Measurements from ENCODE around the gene ZDHHC7.

ZDHHC7 gene

GRCh38 chr16:84976644-84977400 is 34.5 kb downstream of the ZDHHC7 start:
- Mint-ChIP-seq H3K4me3 (no peak overlapping the region), H3K36me3 (ENCODE audit: low read depth) (peaks cover 62% of the 10 kb centered on the region), H3K9me3 (no peaks in the 10 kb centered on the region), H3K4me1 (ENCODE audit: low read depth) (no peaks in the 10 kb centered on the region), H3K27ac (no peak overlapping the region), H3K27me3 (no peaks in the 10 kb centered on the region)

- Mint-ChIP-seq H3K9me3 (no peaks in the 10 kb centered on the region), H3K36me3 (ENCODE audit: low read depth) (peaks cover 48% of the 10 kb centered on the region), H3K27me3 (no peaks in the 10 kb centered on the region), H3K27ac (no peak overlapping the region), H3K4me3 (no peak overlapping the region), H3K4me1 (ENCODE audit: low read depth) (peaks cover 2% of the 10 kb centered on the region)
Observed at GRCh38 chr16:84975522-84975921, 35.8 kb downstream of the ZDHHC7 start.

- H3K27me3 Mint-ChIP-seq = no peaks in the 10 kb centered on the region
Observed at GRCh38 chr16:84975066-84975465, 36.3 kb downstream of the ZDHHC7 start.

DNA sequence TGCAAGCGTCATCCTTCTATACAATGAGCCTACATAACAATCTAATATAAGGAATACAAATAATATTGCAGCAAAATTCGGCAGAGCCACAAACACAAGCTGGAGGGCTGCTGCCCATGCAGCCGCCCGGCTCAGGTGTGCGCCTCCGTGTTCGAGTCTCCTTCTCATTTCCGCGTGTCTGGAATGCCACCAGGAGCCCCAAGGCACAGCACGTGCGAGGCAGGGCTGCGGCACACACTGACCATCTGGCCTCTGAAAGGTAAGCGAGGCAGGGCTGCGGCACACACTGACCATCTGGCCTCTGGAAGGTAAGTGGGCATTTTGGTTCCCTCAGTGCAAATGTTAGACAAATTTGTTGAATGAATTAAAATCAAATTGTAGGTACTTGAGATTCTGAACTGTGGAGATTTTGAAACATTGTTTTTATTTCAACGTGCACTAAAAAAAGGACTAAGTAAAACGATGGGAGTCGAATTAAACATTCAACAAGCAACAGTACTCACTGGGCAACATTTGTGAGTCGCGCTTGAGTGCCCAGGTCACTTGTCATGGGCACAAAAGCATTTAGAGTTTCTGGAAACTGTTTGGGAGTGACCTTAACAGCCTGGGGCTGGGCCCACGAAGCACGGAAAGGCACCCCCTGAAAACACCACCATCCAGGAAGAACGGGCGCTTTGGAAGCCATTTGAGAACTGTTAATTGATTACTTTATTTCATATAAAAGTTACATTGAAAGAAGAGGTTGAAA is 37.4 kb downstream of the ZDHHC7 start:
- Mint-ChIP-seq H3K27ac (no peak overlapping the region), H3K4me1 (ENCODE audit: low read depth) (peaks cover 4% of the 10 kb centered on the region), H3K4me3 (no peak overlapping the region), H3K36me3 (ENCODE audit: low read depth) (peaks cover 40% of the 10 kb centered on the region), H3K27me3 (no peaks in the 10 kb centered on the region), H3K9me3 (no peaks in the 10 kb centered on the region)

More at GRCh38 chr16:84975066-84975465, 36.3 kb downstream of the ZDHHC7 start:
- H3K4me1 Mint-ChIP-seq (ENCODE audit: low read depth) = peaks cover 4% of the 10 kb centered on the region
- peaks cover 48% of the 10 kb centered on the region for H3K36me3 Mint-ChIP-seq (ENCODE audit: low read depth)
- no peaks in the 10 kb centered on the region for H3K9me3 Mint-ChIP-seq
- no peak overlapping the region for H3K4me3 Mint-ChIP-seq
- H3K27ac Mint-ChIP-seq = no peak overlapping the region

- Mint-ChIP-seq H3K27me3 (no peaks in the 10 kb centered on the region), H3K36me3 (ENCODE audit: low read depth) (peaks cover 36% of the 10 kb centered on the region), H3K27ac (no peak overlapping the region), H3K9me3 (no peaks in the 10 kb centered on the region), H3K4me1 (ENCODE audit: low read depth) (peaks cover 4% of the 10 kb centered on the region), H3K4me3 (no peak overlapping the region)
Observed at GRCh38 chr16:84973236-84973635, 38.1 kb downstream of the ZDHHC7 start.

DNA sequence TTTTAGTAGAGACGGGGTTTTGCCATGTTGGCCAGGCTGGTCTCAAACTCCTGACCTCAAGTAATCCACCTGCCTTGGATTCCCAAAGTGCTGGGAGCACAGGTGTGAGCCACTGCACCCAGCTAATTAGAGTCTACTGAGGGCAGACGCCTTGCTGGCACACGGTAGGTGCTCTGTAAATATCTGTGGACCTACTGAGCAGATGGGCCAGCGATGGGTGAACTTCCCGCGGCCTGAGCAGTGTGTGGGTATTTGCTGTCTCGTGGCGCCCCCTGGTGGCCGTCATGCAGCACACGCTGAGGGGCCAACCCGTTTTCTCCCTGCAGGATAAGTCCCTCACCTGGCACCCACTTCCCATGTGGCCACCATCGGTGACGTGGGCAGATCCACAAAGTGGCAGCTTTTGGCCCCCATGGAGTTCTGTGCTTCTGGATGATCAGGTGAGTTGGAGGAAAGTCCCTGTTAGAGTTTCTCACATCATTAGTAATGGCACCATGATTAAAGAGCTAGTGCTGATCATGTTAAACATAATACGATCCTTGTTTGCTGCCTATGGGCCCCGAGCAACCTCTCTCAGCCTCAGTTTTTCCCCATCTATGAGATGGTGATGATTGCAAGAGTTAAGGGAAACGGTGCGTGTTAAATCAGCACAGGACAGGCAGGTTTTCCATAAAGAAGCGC is 40.7 kb downstream of the ZDHHC7 start:
- Mint-ChIP-seq H3K36me3 (ENCODE audit: low read depth) (peaks cover 16% of the 10 kb centered on the region), H3K27ac (no peak overlapping the region), H3K4me3 (no peak overlapping the region), H3K9me3 (peaks cover 4% of the 10 kb centered on the region), H3K4me1 (ENCODE audit: low read depth) (peaks cover 4% of the 10 kb centered on the region), H3K27me3 (no peaks in the 10 kb centered on the region)

DNA sequence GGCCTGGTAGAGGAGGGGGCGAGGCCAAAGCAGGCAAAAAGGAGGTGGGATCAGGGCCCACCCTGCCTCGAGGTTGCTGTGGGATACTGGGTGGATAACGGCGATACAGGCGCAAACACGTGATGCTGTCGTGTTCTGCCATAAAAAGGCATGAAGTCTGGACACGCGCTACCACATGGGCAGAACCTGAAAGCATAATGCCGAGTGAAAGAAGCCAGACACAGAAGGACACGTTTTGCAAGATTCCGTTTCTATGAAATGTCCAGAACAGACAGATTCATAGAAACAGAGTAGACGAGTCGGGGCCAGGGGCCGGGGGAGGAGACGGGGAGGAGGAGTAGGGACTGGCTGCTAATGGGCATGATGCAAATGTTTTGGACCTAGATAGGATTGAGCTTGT is 43.5 kb downstream of the ZDHHC7 start:
- Mint-ChIP-seq H3K27ac (no peak overlapping the region), H3K4me1 (ENCODE audit: low read depth) (peaks cover 4% of the 10 kb centered on the region), H3K27me3 (no peaks in the 10 kb centered on the region), H3K36me3 (ENCODE audit: low read depth) (no peaks in the 10 kb centered on the region), H3K9me3 (peaks cover 4% of the 10 kb centered on the region), H3K4me3 (no peak overlapping the region)

DNA sequence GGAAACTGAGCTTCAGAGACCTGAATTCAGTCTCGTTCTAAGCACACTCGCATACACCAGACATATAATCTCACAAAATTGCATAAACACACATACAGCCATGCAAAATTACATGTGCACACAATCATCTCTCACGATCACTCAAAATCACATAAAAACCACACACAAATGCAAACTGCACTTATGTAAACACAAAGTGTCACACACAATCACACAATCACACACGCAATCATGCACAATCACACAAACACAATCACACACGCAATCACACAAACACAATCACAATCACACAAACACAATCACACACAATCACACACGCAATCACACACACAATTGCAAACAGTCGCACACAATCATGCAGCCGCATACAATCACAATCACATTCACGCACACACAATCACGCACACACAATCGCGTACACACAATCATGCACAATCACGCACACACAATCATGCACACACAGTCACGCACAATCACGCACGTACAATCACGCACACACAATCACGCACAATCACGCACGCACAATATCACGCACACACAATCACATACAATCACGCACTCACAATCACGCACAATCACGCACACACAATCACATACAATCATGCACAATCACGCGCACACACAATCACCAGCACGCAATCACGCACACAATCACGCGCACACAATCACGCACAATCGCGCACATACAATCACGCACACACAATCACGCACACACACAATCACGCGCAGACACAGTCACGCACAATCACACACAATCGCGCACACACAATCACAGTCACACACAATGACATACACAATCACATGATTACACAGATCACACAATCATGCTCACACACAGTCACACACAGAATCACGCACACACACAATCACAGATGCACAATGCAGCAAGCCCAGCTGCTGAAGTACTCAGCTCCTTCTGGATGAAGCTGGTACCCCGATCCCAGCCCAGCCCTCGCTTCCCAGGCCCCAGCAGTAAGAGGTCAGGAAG is 45.6 kb downstream of the ZDHHC7 start:
- Mint-ChIP-seq H3K9me3 (peaks cover 4% of the 10 kb centered on the region), H3K4me1 (ENCODE audit: low read depth) (peaks cover 4% of the 10 kb centered on the region), H3K27ac (peak overlapping the region; percentile 63), H3K27me3 (no peaks in the 10 kb centered on the region), H3K36me3 (ENCODE audit: low read depth) (no peaks in the 10 kb centered on the region), H3K4me3 (no peak overlapping the region)

DNA sequence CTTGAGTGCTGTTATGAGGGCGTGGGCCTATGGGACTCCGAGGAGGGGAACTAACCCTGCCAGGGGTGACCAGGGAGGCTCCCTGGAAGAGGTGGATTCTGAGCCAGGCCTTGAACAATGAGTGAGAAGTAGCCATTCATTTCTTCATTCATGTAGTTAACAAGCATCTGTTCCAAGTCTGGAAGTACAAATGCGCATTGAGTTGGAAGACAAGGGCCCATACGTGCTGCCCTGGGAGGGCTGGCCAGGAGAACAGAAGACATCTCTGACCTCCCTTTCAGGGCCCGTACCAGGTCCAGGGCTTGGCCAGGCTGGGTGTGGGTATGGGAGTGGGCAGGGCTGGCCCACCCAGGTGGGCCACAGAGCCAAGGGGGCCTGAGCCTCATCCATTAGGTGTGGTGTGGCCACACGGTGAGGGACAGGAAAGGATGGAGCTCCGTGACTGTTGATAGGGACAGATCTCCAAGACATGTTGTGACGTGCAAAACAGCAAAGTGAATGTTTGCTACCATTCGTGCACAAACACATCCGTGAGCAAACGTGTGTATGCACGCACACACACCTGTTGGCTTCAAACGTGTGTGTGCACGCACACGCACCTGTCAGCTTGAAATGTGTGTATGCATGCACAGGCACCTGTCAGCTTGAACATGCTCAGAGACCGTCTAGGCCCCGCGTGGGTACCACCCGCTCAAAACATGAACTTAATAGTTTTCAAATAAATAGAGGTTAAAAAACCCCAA is 46.8 kb downstream of the ZDHHC7 start:
- H3K36me3 Mint-ChIP-seq (ENCODE audit: low read depth) = no peaks in the 10 kb centered on the region
- no peak overlapping the region for H3K27ac Mint-ChIP-seq
- H3K9me3 Mint-ChIP-seq = peaks cover 4% of the 10 kb centered on the region

GRCh38 chr16:84963066-84963465 is 48.3 kb downstream of the ZDHHC7 start:
- H3K36me3 Mint-ChIP-seq (ENCODE audit: low read depth) = no peaks in the 10 kb centered on the region
- no peaks in the 10 kb centered on the region for H3K4me1 Mint-ChIP-seq (ENCODE audit: low read depth)
- no peak overlapping the region for H3K4me3 Mint-ChIP-seq
- peaks cover 4% of the 10 kb centered on the region for H3K9me3 Mint-ChIP-seq
- no peak overlapping the region for H3K27ac Mint-ChIP-seq
- H3K27me3 Mint-ChIP-seq = no peaks in the 10 kb centered on the region

More for the DNA sequence above, 46.8 kb downstream of the ZDHHC7 start:
- Mint-ChIP-seq H3K27me3 (no peaks in the 10 kb centered on the region), H3K4me3 (no peak overlapping the region), H3K4me1 (ENCODE audit: low read depth) (no peaks in the 10 kb centered on the region)

DNA sequence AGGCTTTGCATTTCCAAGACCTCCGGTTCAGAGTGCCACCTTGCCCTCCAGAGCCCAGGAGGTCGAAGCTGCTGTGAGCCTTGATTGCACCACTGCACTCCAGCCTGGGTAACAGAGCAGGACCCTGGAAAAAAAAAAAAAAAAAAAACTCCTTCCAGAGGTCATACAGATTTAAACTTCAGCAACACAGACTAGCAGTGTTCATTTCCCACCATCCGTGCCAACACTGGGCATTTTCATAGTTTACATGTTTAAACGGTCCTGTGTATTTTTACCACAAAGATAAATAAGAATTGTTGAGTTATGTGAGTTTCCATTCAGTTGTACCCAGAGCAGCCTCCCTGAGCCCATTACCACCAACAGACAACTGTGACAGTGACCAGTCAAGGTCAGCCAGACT is 50.4 kb downstream of the ZDHHC7 start:
- H3K4me1 Mint-ChIP-seq (ENCODE audit: low read depth) = no peaks in the 10 kb centered on the region
- H3K4me3 Mint-ChIP-seq = no peak overlapping the region
- peaks cover 2% of the 10 kb centered on the region for H3K9me3 Mint-ChIP-seq
- no peak overlapping the region for H3K27ac Mint-ChIP-seq
- no peaks in the 10 kb centered on the region for H3K36me3 Mint-ChIP-seq (ENCODE audit: low read depth)
- H3K27me3 Mint-ChIP-seq = no peaks in the 10 kb centered on the region

GRCh38 chr16:84959784-84960417 is 51.4 kb downstream of the ZDHHC7 start:
- H3K36me3 Mint-ChIP-seq (ENCODE audit: low read depth) = no peaks in the 10 kb centered on the region
- no peak overlapping the region for H3K27ac Mint-ChIP-seq
- H3K4me3 Mint-ChIP-seq = no peak overlapping the region
- no peaks in the 10 kb centered on the region for H3K4me1 Mint-ChIP-seq (ENCODE audit: low read depth)
- no peaks in the 10 kb centered on the region for H3K27me3 Mint-ChIP-seq
- no peaks in the 10 kb centered on the region for H3K9me3 Mint-ChIP-seq

DNA sequence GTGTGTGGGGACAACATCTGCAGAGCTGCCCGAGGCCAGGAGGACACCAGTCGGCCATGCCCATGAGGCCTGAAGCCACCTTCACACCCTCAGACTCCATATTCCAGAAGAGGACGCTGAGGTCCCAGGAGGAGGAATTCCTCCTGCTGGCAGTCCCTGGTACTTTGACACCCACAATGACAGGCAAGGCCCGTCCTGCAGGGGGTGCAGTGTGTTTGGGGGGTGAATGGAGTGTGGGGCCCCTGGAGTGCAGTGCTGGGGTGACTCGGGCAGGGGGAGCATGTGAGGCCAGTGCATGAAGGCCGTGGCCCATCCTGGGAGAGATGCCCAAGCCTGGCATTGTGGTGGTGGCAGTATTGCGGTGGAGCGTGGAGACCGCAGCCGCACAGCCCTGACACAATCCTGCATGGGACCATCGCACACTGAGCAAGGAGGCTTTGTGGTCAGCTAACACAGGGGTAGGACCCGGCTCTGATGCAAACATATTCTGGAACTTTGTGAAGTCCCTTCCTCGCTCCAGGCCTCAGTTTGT is 52.2 kb downstream of the ZDHHC7 start:
- Mint-ChIP-seq H3K4me1 (ENCODE audit: low read depth) (no peaks in the 10 kb centered on the region), H3K36me3 (ENCODE audit: low read depth) (no peaks in the 10 kb centered on the region), H3K27me3 (no peaks in the 10 kb centered on the region), H3K27ac (no peak overlapping the region), H3K4me3 (no peak overlapping the region), H3K9me3 (no peaks in the 10 kb centered on the region)

Measured in stimulated activated naive CD8-positive, alpha-beta T cell treated with anti-CD3 and anti-CD28 coated beads, Interleukin-15, Interleukin-2, amounts not matched to agents 100 ng/mL and 50 ng/mL, for 24 hours (primary cell).